Measurements from ENCODE around the gene COPZ2.

COPZ2 gene

GRCh38 chr17:47982645-47983390 lies 54.8 kb downstream of the COPZ2 start:
- DNase-seq = no peak

GRCh38 chr17:47982091-47982617 lies 55.4 kb downstream of the COPZ2 start:
- no peak for DNase-seq

- no peak for DNase-seq
Measured at GRCh38 chr17:47981462-47981861, 56.1 kb downstream of the COPZ2 start.

GRCh38 chr17:47980541-47980940 lies 57.1 kb downstream of the COPZ2 start:
- peak; percentile 26 for DNase-seq

GRCh38 chr17:47978324-47978723 lies 59.3 kb downstream of the COPZ2 start:
- DNase-seq = peak; percentile 80

All from NCI-H1092 treated with DMSO at 0.1 percent for 48 hours (cell line).